HG03378 (cell line): Measurements from ENCODE around the gene SH3PXD2A.
"Not testable (repeated sequence)": the region's sequence is repeated elsewhere in the genome, so short reads cannot be mapped to it uniquely, and the experiment has no call there.

Experiments used
- ATAC-seq: cut with Tn5 transposase; IDR thresholded peaks from one replicate; pipeline ENCODE4 v1.9.1; 2021; ENCODE audit warnings: mild to moderate bottlenecking, moderate library complexity; ENCODE audit not compliant: unreplicated experiment

Gene SH3PXD2A

DNA sequence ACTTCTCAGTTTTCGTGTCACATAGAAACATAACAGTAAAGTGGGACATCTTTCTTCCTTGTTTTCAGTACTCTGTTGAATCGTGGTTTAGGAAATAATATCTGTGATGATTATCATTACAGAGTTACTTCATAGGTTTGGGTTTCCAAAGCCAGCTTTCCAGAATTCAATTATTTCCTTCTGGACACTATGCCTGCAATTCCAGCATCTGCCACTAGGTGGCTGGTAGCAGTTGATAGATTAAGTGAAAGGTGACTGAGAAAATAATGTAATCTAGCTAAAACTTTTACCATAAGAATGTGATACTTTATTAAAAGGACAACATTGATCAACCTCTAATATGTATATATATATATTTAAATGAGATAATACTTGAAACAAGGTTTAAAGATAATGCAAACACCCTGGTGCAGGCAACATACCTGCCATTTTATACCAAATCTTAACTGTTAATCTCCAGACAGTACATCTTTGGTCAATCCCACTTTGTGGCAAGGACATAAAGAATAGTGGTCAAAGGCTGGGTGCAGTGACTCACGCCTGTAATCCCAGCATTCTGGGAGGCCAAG lies 102.6 kb downstream of the SH3PXD2A start:
- ATAC-seq: no peak

DNA sequence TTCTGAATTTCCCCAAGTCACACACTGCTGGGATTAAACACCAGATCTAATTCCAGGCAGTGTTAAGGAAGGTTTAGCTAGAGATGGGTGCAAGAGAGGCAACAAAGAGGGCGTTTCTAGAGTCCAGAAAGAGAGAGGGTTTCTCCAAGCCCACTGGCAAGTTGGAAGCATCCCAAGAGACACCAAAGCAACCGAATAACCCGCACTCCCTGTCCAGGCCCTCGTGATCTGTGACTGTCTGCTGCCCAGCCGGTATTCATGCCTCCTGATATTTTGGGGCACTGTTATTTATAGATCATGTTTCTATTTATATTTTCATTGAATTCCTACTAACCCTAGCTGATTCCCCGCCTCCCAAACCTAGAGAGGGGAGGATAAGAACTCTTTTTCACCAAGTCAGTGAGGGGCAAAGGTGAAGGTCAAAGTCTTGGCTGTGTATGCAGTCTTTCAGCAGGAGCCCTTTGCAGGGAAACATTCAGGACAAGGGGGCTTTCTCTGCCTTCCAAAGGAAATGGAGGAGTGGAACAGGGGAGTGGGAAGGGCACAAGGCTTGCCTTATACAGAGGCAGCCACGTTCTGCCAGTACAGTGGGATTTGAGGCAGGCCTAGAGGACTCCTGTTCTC lies 103.6 kb downstream of the SH3PXD2A start:
- ATAC-seq: no peak

DNA sequence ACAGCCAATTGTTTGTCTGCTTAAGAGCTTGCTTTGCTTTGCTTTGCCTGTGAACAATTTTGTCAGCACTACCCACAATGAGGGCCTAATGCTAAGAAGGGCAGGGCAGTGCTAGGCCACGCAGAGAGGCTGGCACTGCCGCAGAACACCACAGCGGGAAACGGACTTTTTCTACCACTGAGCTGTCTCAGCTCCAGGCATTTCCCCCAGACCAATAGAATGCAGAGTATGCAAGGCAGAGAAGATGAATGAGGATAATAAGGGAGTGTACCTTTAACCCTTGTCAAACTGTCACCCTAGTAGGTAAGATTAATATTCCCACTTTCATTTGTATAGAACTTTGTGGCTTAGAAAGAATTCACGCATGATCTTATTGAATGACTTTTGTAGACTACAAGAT lies 104.5 kb downstream of the SH3PXD2A start:
- ATAC-seq: no peak

DNA sequence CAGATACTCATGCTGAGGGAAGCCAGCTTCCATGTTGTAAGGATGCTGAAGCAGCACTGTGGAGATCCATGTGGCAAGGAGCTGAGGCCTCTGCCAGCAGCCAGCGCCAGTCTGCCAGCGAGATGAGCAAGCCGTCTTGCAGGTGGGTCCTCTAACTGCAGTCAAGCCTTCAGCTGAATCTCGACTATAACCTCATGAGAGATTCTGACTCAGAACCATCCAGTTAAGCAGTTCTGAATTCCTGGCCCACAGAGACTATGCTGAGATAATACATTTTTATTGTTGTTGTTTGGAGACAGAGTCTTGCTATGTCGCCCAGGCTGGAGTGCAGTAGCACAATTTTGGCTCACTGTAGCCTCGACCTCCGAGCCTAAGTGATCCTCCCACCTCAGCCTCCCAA lies 105.6 kb downstream of the SH3PXD2A start:
- ATAC-seq: no peak

DNA sequence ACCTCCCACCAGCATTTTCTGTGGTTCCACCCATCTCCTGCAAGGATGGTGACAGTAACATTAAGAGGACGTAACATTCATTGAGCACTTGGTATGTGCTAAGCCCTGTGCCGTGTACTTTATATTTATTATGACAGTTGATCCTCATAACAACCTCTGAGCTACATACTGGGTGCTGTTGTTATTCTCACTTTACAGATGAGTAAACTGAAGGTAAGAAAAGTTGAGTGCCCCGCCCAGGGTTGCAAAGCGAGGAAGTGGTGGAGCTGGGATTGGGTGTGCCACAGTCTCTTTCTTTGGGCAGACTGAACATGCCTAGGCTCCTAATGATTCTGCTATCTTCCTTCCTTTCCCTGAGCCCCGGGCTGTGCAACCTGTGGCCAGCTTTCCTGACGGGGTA lies 107.4 kb downstream of the SH3PXD2A start:
- ATAC-seq: no peak

DNA sequence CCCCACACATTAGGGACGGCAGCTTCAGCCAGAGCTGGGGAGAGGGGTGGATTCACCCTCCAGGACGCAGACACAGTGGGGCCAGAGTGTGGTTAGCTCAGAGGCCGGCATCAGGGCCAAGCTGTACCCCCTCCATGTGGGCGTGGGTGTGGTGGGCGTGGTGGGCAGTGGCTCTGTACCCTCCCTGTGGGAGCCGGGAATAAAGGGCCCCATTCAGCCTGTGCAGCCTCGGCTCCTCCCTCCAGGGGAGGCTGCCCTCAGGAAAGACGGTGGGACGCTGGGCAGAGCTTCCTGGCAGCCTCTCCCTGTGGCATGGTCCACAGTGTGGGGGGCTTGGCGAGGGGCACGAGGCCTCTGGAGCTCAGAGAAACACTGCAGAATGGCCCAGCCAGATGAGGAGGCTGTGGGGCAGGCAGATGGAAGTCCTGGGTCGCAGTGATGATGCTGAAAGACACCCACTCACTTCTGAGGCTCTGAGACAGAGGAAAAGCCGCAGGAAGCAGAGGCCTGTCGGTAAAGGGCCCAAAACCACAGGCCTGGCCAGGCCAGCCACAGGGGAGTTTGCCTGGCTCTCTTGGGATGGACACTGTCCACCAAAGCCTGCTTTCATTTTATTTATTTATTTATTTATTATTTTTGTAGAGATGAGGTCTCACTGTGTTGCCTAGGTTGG lies 108.0 kb downstream of the SH3PXD2A start:
- no peak for ATAC-seq

DNA sequence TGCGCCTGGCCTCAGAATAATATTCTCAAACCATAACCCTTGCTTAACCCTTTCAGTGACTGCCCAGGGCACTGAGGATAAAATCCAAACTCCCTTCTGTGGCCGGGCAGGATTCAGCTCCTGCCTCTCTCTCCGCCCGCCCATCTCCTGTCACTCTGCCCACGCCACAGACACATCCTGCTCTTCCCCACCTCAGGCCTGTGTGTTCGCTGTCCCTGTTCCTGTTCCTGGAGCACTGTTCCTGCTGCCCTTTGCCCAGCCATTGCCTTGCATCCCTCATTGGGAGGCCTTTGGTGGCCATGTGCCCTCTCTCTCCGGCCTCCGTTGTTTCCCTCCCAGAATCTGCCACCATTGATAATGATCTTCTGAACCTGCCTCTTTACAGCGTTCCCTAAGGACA lies 108.8 kb downstream of the SH3PXD2A start:
- no peak for ATAC-seq

DNA sequence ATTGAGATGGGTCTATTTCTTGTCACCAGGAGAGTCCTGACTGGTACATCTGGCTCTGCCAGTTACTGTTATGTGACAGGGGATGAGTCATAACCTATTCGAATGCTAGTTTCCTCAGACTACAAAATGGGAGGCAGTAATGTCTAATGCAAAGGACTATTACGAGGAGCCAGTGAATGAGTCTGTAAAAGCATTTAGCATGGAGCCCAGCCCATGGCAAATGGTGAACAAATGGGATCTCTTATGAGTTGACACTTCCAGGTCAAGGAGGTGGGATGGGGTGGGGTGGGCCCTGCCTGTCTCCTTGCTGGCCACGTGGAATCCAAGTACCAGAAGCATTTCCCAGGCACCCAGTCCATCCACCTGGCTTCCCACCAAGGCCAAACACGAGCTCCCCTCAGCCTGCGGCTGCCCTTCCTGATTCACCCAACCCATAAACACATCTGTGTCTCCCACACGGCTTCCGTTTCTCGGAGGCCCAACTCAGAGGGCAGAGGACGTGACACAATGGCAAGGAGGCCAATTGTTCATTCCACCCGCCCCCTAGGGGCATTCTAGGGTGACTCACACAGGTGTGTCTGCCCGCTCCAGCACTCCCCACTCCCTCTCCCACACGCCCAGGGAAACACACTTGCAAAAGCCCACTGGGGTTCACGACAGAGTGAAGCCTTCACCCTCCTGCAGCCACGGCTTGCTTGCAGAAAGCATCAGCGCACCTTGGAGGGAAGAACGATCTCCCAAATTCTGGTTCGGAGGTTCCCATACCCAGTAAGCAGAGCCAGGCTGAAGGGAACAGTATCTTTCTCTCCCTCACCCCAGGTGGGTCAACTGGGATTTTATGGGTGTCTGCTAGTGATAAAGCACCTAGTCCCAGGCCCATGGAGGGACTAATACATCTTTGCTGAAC lies 109.8 kb downstream of the SH3PXD2A start:
- no peak for ATAC-seq

DNA sequence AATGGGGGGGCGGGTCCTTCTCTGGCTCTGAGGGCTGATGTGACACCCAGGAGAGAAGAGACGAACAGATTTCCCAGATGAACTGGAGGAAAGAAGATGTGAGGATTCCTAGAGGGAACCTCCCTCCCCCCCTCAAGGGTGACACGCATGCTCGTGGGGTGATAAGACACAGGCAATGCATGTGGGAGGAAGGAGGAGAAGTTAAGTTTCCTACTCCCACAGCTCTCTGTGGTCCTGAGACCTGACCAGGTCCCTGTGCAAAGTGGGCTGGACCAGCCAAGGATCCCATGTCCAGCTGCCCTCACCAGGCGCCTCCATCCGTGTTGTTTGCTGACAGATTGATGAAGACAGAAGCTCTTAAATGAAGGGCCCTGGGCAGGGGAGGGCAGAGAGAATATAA lies 112.6 kb downstream of the SH3PXD2A start:
- ATAC-seq: no peak

DNA sequence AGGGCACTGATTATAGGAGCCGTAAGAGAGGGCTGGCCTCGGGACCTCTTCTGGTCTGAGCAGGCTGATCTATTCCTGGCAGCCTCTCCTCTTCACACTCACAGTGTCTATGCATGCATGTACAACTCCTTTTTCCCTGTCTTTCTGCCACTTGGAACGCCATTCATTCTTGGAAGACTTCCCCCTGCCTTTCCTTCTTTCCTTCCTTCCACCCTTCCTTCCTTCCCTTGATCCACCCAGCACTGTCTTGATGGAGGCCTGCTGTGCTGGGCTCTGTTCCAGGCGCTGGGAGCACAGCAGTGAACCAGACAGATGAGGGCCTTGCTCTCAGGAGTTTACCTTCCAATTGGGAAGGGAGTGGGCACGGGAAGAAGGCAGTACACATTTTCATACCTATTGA lies 114.8 kb downstream of the SH3PXD2A start:
- no peak for ATAC-seq

DNA sequence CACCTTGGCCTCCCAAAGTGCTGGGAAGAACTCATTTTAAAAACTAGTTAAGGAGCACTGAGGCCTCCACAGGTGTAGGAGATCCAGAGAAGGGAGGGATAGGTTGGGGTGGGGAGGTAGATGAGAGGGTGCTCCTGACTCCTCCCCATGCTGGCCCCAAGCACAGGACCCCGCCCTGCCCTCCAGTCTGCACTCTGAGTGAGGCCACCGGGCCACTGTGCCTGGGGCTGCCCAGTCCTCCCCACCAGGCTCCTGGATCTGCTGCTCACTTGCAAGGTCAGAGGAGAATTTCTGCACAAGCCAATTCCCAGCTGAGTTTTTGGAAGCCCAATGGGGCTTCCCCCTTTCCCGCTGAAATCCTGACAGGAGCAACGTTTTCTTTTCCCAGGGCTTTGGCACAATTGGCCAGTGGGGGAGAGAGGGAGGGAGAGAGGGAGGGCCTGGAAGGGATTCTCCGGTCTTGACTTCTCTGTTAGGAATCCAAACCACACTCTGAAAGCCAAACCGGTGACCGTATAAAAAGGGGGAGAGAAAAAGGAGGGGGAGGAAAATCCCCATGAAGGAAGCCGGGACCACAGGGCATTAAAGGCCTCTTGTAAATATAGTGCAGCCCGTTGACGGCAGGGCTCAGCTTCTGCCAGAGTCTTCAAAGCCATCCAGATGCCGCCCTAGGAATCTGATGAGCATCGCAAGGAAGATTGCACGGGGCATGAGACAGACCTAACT lies 116.2 kb downstream of the SH3PXD2A start:
- no peak for ATAC-seq

DNA sequence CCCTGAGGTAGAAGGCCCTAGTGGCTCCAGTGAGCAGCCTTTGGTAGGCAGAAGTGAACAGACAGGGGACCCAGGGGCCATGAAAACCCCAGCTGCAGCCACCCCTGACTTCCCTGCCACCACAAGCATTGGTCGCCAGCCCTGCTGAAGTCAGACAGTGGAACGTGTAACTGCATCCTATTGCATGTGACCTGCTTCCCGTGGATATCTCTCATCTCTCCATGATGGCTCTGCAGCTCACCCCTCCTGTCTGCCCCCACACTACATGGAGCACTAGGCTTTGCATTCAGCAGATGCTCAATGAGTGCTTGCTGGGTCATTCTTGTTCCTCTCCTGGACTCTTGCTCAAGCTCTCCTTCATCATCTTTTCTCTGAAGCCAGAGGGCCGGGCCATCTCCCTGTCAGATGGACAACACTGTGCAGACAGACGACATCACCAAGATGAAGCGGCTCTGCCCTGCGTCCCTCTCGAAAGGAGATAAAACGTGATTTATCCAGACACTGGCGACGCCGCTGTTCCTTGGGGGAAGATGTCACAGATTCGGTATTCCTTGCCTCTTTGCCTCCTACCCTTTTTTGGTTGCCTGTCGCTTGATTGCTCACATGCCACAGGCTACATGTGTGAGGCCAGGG lies 117.5 kb downstream of the SH3PXD2A start:
- no peak for ATAC-seq

DNA sequence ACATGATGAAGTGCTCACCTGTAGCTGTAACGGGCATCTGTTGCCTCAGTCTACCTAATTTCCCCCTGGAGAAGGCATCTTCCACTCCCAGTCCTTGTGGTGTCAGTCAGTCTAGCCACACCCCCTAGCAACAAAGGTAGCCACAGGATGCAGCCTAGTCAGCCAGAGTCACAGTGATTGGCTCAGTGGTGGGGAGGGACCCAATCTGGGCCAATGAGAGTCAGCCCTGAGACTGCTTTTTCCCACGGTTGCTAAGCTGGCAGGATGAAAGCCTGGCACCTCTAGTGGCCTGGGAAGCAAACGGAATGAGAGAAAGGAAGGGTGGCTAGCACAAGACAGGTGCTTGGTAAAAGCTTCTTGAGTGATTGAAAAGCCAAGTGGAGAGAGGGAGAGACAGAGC lies 118.6 kb downstream of the SH3PXD2A start:
- ATAC-seq: no peak

DNA sequence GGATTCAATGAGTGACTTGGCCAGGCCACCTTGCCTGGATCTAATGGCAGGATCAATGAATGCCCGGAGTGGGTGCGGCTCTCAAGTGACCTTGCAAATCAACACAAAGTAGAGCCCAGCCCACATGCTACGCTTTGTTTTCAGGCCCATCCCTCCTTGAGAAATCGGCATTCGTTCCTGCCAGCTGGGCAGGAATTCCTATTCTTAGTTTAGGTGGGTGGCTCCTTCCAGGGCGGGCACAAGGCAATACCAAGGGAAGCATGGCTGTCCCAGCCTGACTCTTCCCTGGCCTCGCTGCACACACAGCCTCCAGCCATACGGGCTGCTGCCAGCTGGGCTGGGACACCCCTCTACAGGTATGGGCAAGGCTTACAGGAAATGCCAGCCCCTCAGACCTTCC lies 119.3 kb downstream of the SH3PXD2A start:
- ATAC-seq: no peak

DNA sequence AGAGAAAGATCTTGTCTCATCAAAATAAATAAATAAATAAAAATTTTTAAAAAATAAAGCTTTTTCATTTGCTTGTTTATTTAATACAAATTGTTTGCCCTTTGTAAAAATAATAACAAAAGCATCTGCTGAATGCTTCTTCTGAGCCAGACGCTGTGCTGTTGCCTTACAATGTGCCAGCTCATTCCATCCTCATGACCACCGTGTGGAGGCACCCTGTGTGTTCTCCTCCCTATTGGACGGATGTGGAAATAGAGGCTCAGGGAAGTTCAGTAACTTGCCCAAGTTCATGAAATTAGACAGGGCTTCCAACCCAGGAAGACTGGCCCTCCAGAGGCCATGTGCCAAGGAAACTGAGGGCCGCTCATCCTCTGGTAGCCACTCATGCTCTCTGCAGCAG lies 120.6 kb downstream of the SH3PXD2A start:
- no peak for ATAC-seq

DNA sequence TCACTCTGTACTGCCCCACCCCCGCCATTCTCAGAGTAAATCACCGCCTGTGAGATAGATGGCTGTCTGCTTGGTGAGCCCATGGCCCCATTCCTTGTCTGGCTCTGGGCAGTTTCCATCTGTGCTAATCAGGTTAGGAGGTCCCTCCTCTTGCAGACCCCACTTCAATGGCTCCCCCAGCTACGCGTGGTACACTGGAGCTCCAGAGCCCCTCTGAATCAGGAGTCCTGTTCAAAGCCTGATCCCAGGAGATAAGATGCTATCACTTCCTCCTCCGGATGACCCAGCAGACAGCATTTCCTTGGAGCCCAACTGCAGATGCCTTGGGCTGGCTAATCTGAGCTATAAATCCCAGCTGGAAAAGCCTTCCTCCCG lies 122.3 kb downstream of the SH3PXD2A start:
- ATAC-seq: no peak

DNA sequence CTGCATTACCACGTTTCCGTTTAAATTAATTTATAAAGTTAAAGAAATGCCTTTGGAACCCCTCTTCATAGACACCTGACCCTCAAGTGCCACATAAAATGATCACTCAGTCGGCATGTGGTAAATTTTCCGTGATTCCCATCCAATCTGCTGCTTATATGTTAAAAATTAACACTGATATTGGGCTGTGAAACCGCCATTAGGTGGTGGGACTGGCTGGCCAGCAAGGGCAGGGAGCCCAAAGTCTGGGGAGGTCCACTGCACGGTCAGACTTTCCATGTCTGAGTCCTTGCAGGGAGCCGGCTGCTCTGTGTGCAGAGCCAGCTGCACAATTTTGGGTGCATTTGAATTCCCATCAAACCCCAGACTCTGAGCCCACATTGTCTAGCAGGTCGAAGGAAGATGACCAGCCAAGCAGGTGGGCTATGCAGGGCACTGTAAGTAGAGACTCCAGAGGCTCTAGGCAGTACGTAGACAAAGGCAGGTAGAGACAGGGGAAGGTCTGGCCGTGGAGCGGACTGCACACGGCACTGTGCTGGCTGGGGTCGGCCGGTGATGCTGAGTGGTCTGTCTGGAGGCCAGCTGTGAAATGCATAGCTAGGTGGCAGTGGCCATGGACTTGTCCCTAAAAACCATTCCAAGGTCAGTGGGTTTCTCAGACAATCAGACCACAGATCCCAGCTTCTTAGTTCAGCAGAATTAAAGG lies 122.9 kb downstream of the SH3PXD2A start:
- no peak for ATAC-seq

DNA sequence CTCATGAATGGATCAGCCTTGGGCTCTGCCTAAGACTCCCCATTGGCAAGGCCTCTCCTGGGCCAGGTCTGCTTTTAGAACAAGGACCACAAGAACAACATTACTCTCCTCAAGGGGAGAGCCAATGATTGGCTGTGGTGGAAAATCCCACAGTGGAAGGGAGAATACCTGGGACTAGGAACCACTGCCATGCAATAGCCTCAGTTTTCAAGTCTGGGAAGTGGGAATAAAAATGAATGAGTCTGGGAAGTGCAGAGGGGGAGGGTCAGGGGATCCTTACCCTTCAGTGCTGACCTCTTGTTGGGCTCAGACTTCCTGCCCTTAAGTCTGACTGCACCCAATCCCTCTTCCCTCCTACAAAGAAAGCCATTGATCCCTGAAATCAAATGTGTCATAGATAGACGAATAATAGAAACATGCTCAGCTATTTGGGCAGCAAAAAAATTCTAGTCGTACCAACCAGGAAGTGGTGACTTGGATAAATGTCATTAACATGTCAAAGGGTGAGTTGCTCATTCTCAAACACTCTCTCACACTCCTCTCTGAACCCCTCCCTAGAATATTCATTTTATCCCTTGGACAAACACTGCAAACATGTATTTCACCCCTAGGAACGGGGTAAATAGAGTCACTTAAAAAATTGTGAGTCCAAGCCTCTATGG lies 123.6 kb downstream of the SH3PXD2A start:
- no peak for ATAC-seq

DNA sequence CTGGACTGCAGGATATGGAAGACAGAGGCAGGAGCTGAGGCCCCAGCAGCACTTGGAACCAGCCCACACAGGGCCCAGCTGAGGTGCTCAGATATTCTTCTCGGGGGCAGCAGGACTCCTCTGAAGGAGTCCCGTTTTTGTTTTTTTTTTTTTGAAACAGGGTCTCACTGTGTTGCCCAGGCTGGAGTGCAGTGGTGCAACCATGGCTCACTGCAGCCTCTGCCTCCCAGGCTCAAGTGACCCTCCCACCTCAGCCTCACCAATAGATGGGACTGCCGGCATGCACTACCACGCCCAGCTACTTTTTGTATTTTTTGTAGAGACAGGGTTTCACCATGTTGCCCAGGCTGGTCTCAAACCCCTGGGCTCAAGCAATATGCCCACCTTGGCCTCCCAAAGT lies 124.3 kb downstream of the SH3PXD2A start:
- ATAC-seq: not testable (repeated sequence)
